CD14-positive monocyte (primary cell): Measurements from ENCODE around the gene CTDP1. TPM values are rescaled to one million over a fixed set of nuclear protein-coding genes. Genes with fewer than 3 reads are reported as not detected.

Experiments
- DNase-seq, 3 donors: peaks; one replicate each; pipeline ENCODE4 v3.0.0-alpha.2; 2011 to 2022
- H2AFZ ChIP-seq: 2 replicates; pipeline ENCODE4 v1.6.0; 2012; ENCODE audit warnings: mild to moderate bottlenecking, low read depth, low read length, inconsistent platforms; ENCODE audit not compliant: insufficient read depth, poor library complexity, severe bottlenecking
- H3K27ac ChIP-seq, 2 donors: 1 replicate in 1 of 2; 2 replicates in 1 of 2; pipeline ENCODE4 v1.5.1; 2012 to 2013; ENCODE audit warnings: low read length in 2 of 2, control low read depth in 1 of 2, inconsistent platforms in 1 of 2, low read depth in 1 of 2, mild to moderate bottlenecking in 1 of 2
- H3K27me3 ChIP-seq, 2 donors: one replicate each; pipeline versions ENCODE4 v1.6.0 to v1.6.1; 2011 to 2013; ENCODE audit warnings: low read length in 2 of 2; ENCODE audit not compliant: control insufficient read depth in 2 of 2, insufficient read depth in 2 of 2
- H3K36me3 ChIP-seq, 2 donors: replicated peaks in 1 of 2; 1 replicate in 1 of 2; 2 replicates in 1 of 2; pipeline versions ENCODE4 v1.5.1 to v1.6.1; 2012 to 2013; ENCODE audit warnings: low read length in 2 of 2, control low read depth in 1 of 2, inconsistent platforms in 1 of 2, mild to moderate bottlenecking in 1 of 2; ENCODE audit not compliant: insufficient read depth in 2 of 2, control insufficient read depth in 1 of 2
- H3K4me1 ChIP-seq, 2 donors: 1 replicate in 1 of 2; 2 replicates in 1 of 2; pipeline versions ENCODE4 v1.5.1 to v1.6.1; 2012 to 2013; ENCODE audit warnings: low read length in 2 of 2, control low read depth in 1 of 2, inconsistent platforms in 1 of 2, mild to moderate bottlenecking in 1 of 2, moderate library complexity in 1 of 2; ENCODE audit not compliant: insufficient read depth in 2 of 2, control insufficient read depth in 1 of 2
- H3K4me2 ChIP-seq: replicated peaks from 2 replicates; pipeline ENCODE3; 2012; ENCODE audit warnings: low read length, moderate library complexity, mild to moderate bottlenecking; ENCODE audit not compliant: poor library complexity, severe bottlenecking; ENCODE audit errors: extremely low read depth
- H3K4me3 ChIP-seq, 3 experiments: fragments of 200-600 bp in 1 of 3; sonication (generic) in 1 of 3; replicated peaks in 1 of 3; 1 replicate in 2 of 3; 2 replicates in 1 of 3; pipeline ENCODE4 v1.5.1; 2011 to 2013; ENCODE audit warnings: low read length in 3 of 3, mild to moderate bottlenecking in 3 of 3, control low read depth in 2 of 3, low read depth in 2 of 3, inconsistent platforms in 1 of 3, moderate library complexity in 1 of 3
- H3K79me2 ChIP-seq: 2 replicates; pipeline ENCODE4 v1.6.0; 2012; ENCODE audit warnings: mild to moderate bottlenecking, control low read depth, inconsistent platforms, low read length, moderate library complexity; ENCODE audit not compliant: insufficient read depth
- H3K9ac ChIP-seq: 2 replicates; pipeline ENCODE4 v1.6.0; 2017; ENCODE audit warnings: low read length, mild to moderate bottlenecking; ENCODE audit not compliant: insufficient read depth, poor library complexity, severe bottlenecking
- H3K9me3 ChIP-seq, 2 donors: replicated peaks in 1 of 2; 1 replicate in 1 of 2; 2 replicates in 1 of 2; pipeline versions ENCODE4 v1.5.1 to v1.6.1; 2012 to 2013; ENCODE audit warnings: low read length in 2 of 2, control low read depth in 1 of 2; ENCODE audit not compliant: control insufficient read depth in 1 of 2, insufficient read depth in 1 of 2
- H4K20me1 ChIP-seq: 2 replicates; pipeline ENCODE4 v1.6.0; 2012; ENCODE audit warnings: mild to moderate bottlenecking, low read length, control low read depth, moderate library complexity; ENCODE audit not compliant: insufficient read depth
- H3K27ac Mint-ChIP-seq, 7 donors: one replicate each; pipeline ENCODE4 v1.8.0; 2020; ENCODE audit warnings: mild to moderate bottlenecking in 7 of 7, mixed read lengths in 7 of 7, moderate library complexity in 6 of 7, inconsistent platforms in 2 of 7
- H3K27me3 Mint-ChIP-seq, 3 donors: one replicate each; pipeline ENCODE4 v1.8.0; 2021 to 2022; ENCODE audit warnings: low read depth in 3 of 3, mild to moderate bottlenecking in 3 of 3, mixed read lengths in 3 of 3, moderate library complexity in 3 of 3, inconsistent platforms in 1 of 3
- H3K36me3 Mint-ChIP-seq, 2 donors: one replicate each; pipeline ENCODE4 v1.8.0; 2020; ENCODE audit warnings: mixed read lengths in 2 of 2, inconsistent platforms in 1 of 2, mild to moderate bottlenecking in 1 of 2
- H3K4me1 Mint-ChIP-seq: one replicate; pipeline ENCODE4 v1.8.0; 2020; ENCODE audit warnings: mild to moderate bottlenecking, mixed read lengths
- H3K4me3 Mint-ChIP-seq, 2 donors: one replicate each; pipeline ENCODE4 v1.8.0; 2020; ENCODE audit warnings: mild to moderate bottlenecking in 2 of 2, mixed read lengths in 2 of 2, moderate library complexity in 1 of 2
- H3K9me3 Mint-ChIP-seq, 7 donors: one replicate each; pipeline ENCODE4 v1.8.0; 2020 to 2022; ENCODE audit warnings: mixed read lengths in 7 of 7, mild to moderate bottlenecking in 6 of 7, moderate library complexity in 6 of 7, inconsistent platforms in 2 of 7
- CTCF ChIP-seq: fragments of 200-600 bp; IDR thresholded peaks from one replicate; pipeline ENCODE4 v1.8.0; 2022; ENCODE audit warnings: antibody characterized with exemption, mild to moderate bottlenecking
- WGBS: methylation state at CpG from one replicate; pipeline ENCODE4 v1.1.5; 2013; ENCODE audit warnings: missing lambda C conversion rate; ENCODE audit not compliant: insufficient coverage; 5-methylcytosine and 5-hydroxymethylcytosine counted together
- intact Hi-C, 2 donors: fragments of 100-400 bp; cut with micrococcal nuclease; formaldehyde crosslinking; loops; one replicate each; pipeline versions ENCODE4 v1.15.0 to v1.15.1; 2023
- polyA plus RNA-seq, 3 donors: library from polyadenylated mRNA; depleted of rRNA in 1 of 3; unstranded in 2 of 3; stranded (reverse) in 1 of 3; fragments of 300-500 nt in 2 of 3; fragments of >200 nt in 1 of 3; fragmentation: Illumina TruSeq in 2 of 3; gene quantifications; 1 replicate in 2 of 3; 2 replicates in 1 of 3; pipeline ENCODE4 v1.2.3, GENCODE V29; 2012 to 2021

Gene CTDP1
- polyA plus RNA-seq, 3 donors: 9.1 to 13.9 (median 9.1) TPM

GRCh38 chr18:79748321-79749180 lies 68.9 kb downstream of the CTDP1 start:
- peaks cover 27% of the 10 kb centered on the region for H4K20me1 ChIP-seq
- Mint-ChIP-seq H3K9me3 (peaks cover 18 to 33% (median 21%) of the 10 kb centered on the region in 7 donors), H3K4me3 (no peak overlapping the region), H3K36me3 (peaks cover 49 to 70% of the 10 kb centered on the region in 2 donors), H3K27ac (peak overlapping the region in 2 of 7 donors; percentile 45 to 57), H3K27me3 (peaks cover 0 to 4% (median 0%) of the 10 kb centered on the region in 3 donors), H3K4me1 (no peaks in the 10 kb centered on the region)
- no peak for TF ChIP-seq CTCF
- H3K36me3 ChIP-seq: peaks cover 37 to 72% of the 10 kb centered on the region in 2 donors
- no peak overlapping the region for H2AFZ ChIP-seq
- H3K4me1 ChIP-seq: no peaks in the 10 kb centered on the region
- no peak overlapping the region for H3K27ac ChIP-seq
- WGBS: 96% methylated on average over 32 of the region's 36 CpGs
- peaks cover 14% of the 10 kb centered on the region for H3K79me2 ChIP-seq
- intact Hi-C loops: no loop called here
- H3K9me3 ChIP-seq: peaks cover 30% of the 10 kb centered on the region in 2 donors
- no peak overlapping the region for H3K4me2 ChIP-seq
- H3K4me3 ChIP-seq: no peak overlapping the region
- DNase-seq: no peak
- H3K27me3 ChIP-seq: no peaks in the 10 kb centered on the region
- H3K9ac ChIP-seq: no peak overlapping the region

- Histone ChIP-seq H3K36me3 (peaks cover 47 to 72% of the 10 kb centered on the region in 2 donors), H4K20me1 (peaks cover 27% of the 10 kb centered on the region), H3K79me2 (peaks cover 14% of the 10 kb centered on the region), H2AFZ (no peak overlapping the region), H3K4me1 (no peaks in the 10 kb centered on the region), H3K4me3 (no peak overlapping the region), H3K27me3 (no peaks in the 10 kb centered on the region), H3K9me3 (peaks cover 30% of the 10 kb centered on the region in 2 donors), H3K4me2 (no peak overlapping the region), H3K27ac (no peak overlapping the region), H3K9ac (no peak overlapping the region)
- TF ChIP-seq CTCF: no peak
- DNase-seq: no peak
- intact Hi-C loops: no loop called here
- Mint-ChIP-seq H3K36me3 (peaks cover 48 to 70% of the 10 kb centered on the region in 2 donors), H3K4me1 (no peaks in the 10 kb centered on the region), H3K27ac (peak overlapping the region in 4 of 7 donors; percentile 11 to 68 (median 40)), H3K9me3 (peaks cover 8 to 30% (median 16%) of the 10 kb centered on the region in 7 donors), H3K4me3 (no peak overlapping the region), H3K27me3 (peaks cover 0 to 4% (median 0%) of the 10 kb centered on the region in 3 donors)
- WGBS: 93% methylated on average over 48 of the region's 49 CpGs
Observed at GRCh38 chr18:79749251-79750191, 69.9 kb downstream of the CTDP1 start.
